Lower leg skin (tissue), 3 donors: Measurements from ENCODE around the gene KBTBD7.

ENCODE experiments used
- POLR2A ChIP-seq, 2 donors: fragments of 450-650 bp; IDR thresholded peaks; one replicate each; pipeline ENCODE4 v1.6.1; 2016 to 2017; ENCODE audit warnings: antibody characterized with exemption in 2 of 2, mild to moderate bottlenecking in 1 of 2, moderate library complexity in 1 of 2
- TF ChIP-seq, protein P1 (sequence below), 3 donors: fragments of 450-650 bp; IDR thresholded peaks; one replicate each; pipeline ENCODE4 v1.5.1; 2016; ENCODE audit warnings: antibody characterized with exemption in 3 of 3, mild to moderate bottlenecking in 3 of 3, moderate library complexity in 2 of 3

DNA sequence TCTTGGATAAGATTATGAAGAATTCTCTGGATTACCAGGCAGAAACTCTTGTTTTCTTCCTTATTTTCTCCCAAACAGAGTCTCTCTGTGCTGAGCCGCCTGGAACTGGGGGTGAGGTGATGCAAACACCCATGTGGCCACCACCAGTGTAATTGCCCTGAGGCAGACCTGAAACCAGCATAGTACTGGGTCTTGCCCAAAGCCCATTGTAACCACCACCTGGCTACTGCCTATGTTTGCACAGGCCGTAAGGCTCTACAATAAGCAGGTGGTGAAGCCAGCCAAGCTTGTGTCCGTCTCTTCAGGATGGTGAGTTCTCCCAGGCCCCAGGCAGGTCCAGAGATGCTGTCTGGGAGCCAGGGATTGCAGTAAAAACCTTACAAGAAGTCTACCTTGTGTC is 18.9 kb upstream of the KBTBD7 start:
- TF ChIP-seq, protein P1, sequence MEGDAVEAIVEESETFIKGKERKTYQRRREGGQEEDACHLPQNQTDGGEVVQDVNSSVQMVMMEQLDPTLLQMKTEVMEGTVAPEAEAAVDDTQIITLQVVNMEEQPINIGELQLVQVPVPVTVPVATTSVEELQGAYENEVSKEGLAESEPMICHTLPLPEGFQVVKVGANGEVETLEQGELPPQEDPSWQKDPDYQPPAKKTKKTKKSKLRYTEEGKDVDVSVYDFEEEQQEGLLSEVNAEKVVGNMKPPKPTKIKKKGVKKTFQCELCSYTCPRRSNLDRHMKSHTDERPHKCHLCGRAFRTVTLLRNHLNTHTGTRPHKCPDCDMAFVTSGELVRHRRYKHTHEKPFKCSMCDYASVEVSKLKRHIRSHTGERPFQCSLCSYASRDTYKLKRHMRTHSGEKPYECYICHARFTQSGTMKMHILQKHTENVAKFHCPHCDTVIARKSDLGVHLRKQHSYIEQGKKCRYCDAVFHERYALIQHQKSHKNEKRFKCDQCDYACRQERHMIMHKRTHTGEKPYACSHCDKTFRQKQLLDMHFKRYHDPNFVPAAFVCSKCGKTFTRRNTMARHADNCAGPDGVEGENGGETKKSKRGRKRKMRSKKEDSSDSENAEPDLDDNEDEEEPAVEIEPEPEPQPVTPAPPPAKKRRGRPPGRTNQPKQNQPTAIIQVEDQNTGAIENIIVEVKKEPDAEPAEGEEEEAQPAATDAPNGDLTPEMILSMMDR (IDR thresholded peaks at IDR 0.05): no peak
- TF ChIP-seq POLR2A (IDR thresholded peaks at IDR 0.05): no peak
